A673 (cell line): ENCODE results near the gene LRRC27.
A peak's percentile ranks its signal among the peaks of the same experiment; 100 is the strongest.

Experiments
- CTCF ChIP-seq: fragments of 300-800, 200-600 bp; sonication (generic); conservative IDR thresholded peaks from 2 replicates; pipeline ENCODE4 v1.5.1; 2017; ENCODE audit warnings: low read depth, mild to moderate bottlenecking, antibody characterized with exemption, low read length, moderate library complexity, mixed read lengths
- EZH2 ChIP-seq: fragments of 200-600 bp; sonication (generic); IDR thresholded peaks from 2 replicates; pipeline ENCODE4 v1.6.1; 2017; ENCODE audit warnings: borderline replicate concordance, low read depth, mild to moderate bottlenecking, mixed read lengths, antibody characterized with exemption, low read length; ENCODE audit not compliant: poor library complexity, severe bottlenecking

- TF ChIP-seq CTCF, result peak; percentile 77
- no peak for TF ChIP-seq EZH2
Measured at GRCh38 chr10:132360766-132361447, 28.9 kb downstream of the LRRC27 start.
